K562 (cell line): Measurements from ENCODE around the gene LSM4. TPM values are rescaled to one million over a fixed set of nuclear protein-coding genes. Genes with fewer than 3 reads are reported as not detected.

Source experiments
- GABPA ChIP-seq: fragments of 200-800 bp; sonication (Bioruptor generic); conservative IDR thresholded peaks from 2 replicates; pipeline ENCODE4 v1.6.1; 2016; ENCODE audit warnings: low read depth, missing genetic modification characterization, missing compliant biosample characterization
- GABPB2 ChIP-seq: fragments of 250-450 bp; sonication (Bioruptor Pico); conservative IDR thresholded peaks from 2 replicates; pipeline ENCODE4 v1.5.1; 2021; ENCODE audit warnings: mild to moderate bottlenecking
- NR1H2 ChIP-seq: sonication (generic); formaldehyde crosslinking; IDR thresholded peaks from 2 replicates; pipeline ENCODE4 v1.4.0; 2020; ENCODE audit warnings: mild to moderate bottlenecking, missing genetic modification reagents
- RAD51 ChIP-seq: fragments of 450-650 bp; IDR thresholded peaks from 2 replicates; pipeline ENCODE4 v1.7.1; 2016; ENCODE audit warnings: low read depth, mild to moderate bottlenecking, borderline replicate concordance
- SMARCC2 ChIP-seq: fragments of 450-650 bp; IDR thresholded peaks from 2 replicates; pipeline ENCODE4 v1.6.1; 2017; ENCODE audit warnings: antibody characterized with exemption, moderate library complexity, mild to moderate bottlenecking, low read depth
- ZBTB34 ChIP-seq: fragments of 250-450 bp; sonication (Bioruptor Pico); IDR thresholded peaks from 2 replicates; pipeline ENCODE4 v1.8.0; 2021; ENCODE audit warnings: mild to moderate bottlenecking, moderate library complexity
- ZNF133 ChIP-seq: fragments of 250-450 bp; sonication (Bioruptor Pico); IDR thresholded peaks from 2 replicates; pipeline ENCODE4 v1.4.0; 2020; ENCODE audit warnings: mild to moderate bottlenecking
- ZNF263 ChIP-seq: sonication (generic); formaldehyde crosslinking; IDR thresholded peaks from 2 replicates; pipeline ENCODE4 v1.8.0; 2022; ENCODE audit warnings: mild to moderate bottlenecking, missing genetic modification reagents, borderline replicate concordance
- ZNF316 ChIP-seq: fragments of 450-650 bp; IDR thresholded peaks from 2 replicates; pipeline ENCODE4 v1.6.1; 2016
- ZNF830 ChIP-seq: fragments of 250-450 bp; sonication (Bioruptor Pico); IDR thresholded peaks from 2 replicates; pipeline ENCODE4 v1.5.0; 2021; ENCODE audit warnings: mild to moderate bottlenecking
- polyA plus RNA-seq, 8 experiments: library from polyadenylated mRNA; depleted of rRNA in 4 of 8; stranded (reverse) in 5 of 8; unstranded in 3 of 8; fragments of >200 nt; fragmentation: Nextera tagmentation in 2 of 8; fragmentation: Illumina TruSeq in 1 of 8; extraction: Ambion mirVana in 2 of 8; extraction: Trizol in 1 of 8; gene quantifications; 2 replicates each; pipeline versions ENCODE4 v1.2.1 to v1.2.3, GENCODE V29; 2011 to 2014; ENCODE audit warnings: inconsistent platforms in 1 of 8, missing spikeins in 1 of 8
- total RNA-seq, 7 experiments: library from RNA; depleted of rRNA in 6 of 7; stranded (reverse); fragments of >200 nt in 6 of 7; fragmentation: Illumina TruSeq in 2 of 7; extraction: Trizol in 2 of 7; gene quantifications; 2 replicates each; pipeline versions ENCODE4 v1.2.1 to v1.2.3, GENCODE V29; 2011 to 2021; ENCODE audit warnings: low replicate concordance in 1 of 7
- TF ChIP-seq, protein P1 (sequence below), 2 experiments: IDR thresholded peaks; 2 replicates each; pipeline ENCODE4 v1.6.1; 2011; ENCODE audit warnings: borderline replicate concordance in 1 of 2, control low read depth in 1 of 2, low read depth in 1 of 2, low read length in 1 of 2, mild to moderate bottlenecking in 1 of 2, mixed read lengths in 1 of 2, moderate library complexity in 1 of 2; ENCODE audit not compliant: insufficient read depth in 1 of 2, insufficient read length in 1 of 2, poor library complexity in 1 of 2, severe bottlenecking in 1 of 2; ENCODE audit errors: extremely low read depth in 1 of 2
- TF ChIP-seq, protein P2 (sequence below): sonication (generic); formaldehyde crosslinking; IDR thresholded peaks from 2 replicates; pipeline ENCODE4 v1.8.0; 2023; ENCODE audit warnings: mild to moderate bottlenecking, missing genetic modification reagents
- TF ChIP-seq, protein P3 (sequence below): sonication (generic); formaldehyde crosslinking; IDR thresholded peaks from 2 replicates; pipeline ENCODE4 v1.8.0; 2022; ENCODE audit warnings: mild to moderate bottlenecking, missing genetic modification reagents

The LSM4 gene
- total and polyA plus RNA-seq, 9 of the 15 experiments (the other 6 are each of a cell fraction or from before 2014, with no cell fraction given) = 11.9 to 763 (median 202) TPM

DNA sequence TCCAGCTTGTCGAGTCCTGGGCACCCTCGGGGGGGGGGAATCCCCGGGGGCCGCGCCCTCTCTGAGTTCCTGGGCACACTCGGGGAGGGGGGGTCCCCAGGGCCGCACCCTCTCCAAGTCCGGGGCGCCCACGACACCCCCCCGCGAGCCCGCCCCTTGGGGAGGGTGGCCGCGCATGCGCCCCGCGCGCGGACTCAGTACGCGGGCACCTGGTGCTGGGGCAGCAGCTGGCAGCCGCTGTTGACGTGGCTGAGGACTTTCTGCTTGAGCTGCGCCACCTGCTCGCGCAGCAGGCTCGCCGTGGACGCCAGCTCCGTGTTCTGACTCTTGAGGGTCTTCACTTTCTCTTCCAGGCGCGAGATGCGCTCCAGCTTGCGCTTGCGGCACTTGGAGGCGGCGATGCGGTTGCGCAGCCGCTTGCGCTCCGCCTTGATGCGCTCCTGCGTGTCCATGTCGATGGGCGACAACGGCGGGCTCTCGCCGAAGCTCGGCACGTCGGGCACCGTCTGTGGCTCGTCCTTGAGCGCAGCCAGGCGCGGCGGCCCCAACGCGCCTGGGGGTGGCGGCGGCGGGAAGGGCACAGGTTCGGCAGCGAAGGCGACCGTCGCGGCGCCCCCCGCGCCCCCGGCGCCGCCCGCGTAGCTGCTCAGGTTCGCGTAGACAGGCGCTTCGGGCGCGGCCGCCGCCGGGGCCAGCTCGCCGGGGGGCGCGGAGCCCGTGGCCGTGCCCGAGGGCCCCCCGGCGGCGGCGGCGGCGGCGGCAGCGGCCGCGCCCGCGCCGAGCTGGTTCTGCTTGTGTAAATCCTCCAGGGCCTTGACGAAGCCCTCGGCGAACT lies 42.4 kb downstream of the LSM4 start (continued):
- no peak for TF ChIP-seq ZBTB34 (CRISPR knock-in tag)
- TF ChIP-seq SMARCC2 = no peak
- TF ChIP-seq, protein P1, sequence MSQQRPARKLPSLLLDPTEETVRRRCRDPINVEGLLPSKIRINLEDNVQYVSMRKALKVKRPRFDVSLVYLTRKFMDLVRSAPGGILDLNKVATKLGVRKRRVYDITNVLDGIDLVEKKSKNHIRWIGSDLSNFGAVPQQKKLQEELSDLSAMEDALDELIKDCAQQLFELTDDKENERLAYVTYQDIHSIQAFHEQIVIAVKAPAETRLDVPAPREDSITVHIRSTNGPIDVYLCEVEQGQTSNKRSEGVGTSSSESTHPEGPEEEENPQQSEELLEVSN (IDR thresholded peaks at IDR 0.05; ENCODE audit: borderline replicate concordance in 1 of 2, extremely low read depth in 1 of 2, insufficient read depth in 1 of 2, insufficient read length in 1 of 2, low read depth in 1 of 2, low read length in 1 of 2, poor library complexity in 1 of 2, severe bottlenecking in 1 of 2) = peak in 1 of 2 experiments; percentile 29
- TF ChIP-seq ZNF830 = no peak
- TF ChIP-seq NR1H2 (CRISPR knock-in tag) = 0 out of 2 replicates have a peak, but pooled peaks have one; percentile 10
- TF ChIP-seq GABPB2 (CRISPR knock-in tag) = no peak
- TF ChIP-seq ZNF263 (CRISPR knock-in tag) = peak; percentile 72; the same call in 1 of the 2 replicates
- TF ChIP-seq GABPA = no peak
- TF ChIP-seq ZNF133 (CRISPR knock-in tag) = no peak
- TF ChIP-seq, protein P2, sequence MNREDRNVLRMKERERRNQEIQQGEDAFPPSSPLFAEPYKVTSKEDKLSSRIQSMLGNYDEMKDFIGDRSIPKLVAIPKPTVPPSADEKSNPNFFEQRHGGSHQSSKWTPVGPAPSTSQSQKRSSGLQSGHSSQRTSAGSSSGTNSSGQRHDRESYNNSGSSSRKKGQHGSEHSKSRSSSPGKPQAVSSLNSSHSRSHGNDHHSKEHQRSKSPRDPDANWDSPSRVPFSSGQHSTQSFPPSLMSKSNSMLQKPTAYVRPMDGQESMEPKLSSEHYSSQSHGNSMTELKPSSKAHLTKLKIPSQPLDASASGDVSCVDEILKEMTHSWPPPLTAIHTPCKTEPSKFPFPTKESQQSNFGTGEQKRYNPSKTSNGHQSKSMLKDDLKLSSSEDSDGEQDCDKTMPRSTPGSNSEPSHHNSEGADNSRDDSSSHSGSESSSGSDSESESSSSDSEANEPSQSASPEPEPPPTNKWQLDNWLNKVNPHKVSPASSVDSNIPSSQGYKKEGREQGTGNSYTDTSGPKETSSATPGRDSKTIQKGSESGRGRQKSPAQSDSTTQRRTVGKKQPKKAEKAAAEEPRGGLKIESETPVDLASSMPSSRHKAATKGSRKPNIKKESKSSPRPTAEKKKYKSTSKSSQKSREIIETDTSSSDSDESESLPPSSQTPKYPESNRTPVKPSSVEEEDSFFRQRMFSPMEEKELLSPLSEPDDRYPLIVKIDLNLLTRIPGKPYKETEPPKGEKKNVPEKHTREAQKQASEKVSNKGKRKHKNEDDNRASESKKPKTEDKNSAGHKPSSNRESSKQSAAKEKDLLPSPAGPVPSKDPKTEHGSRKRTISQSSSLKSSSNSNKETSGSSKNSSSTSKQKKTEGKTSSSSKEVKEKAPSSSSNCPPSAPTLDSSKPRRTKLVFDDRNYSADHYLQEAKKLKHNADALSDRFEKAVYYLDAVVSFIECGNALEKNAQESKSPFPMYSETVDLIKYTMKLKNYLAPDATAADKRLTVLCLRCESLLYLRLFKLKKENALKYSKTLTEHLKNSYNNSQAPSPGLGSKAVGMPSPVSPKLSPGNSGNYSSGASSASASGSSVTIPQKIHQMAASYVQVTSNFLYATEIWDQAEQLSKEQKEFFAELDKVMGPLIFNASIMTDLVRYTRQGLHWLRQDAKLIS (CRISPR knock-in tag) = peak; percentile 97
- TF ChIP-seq RAD51 = no peak
- TF ChIP-seq, protein P3, sequence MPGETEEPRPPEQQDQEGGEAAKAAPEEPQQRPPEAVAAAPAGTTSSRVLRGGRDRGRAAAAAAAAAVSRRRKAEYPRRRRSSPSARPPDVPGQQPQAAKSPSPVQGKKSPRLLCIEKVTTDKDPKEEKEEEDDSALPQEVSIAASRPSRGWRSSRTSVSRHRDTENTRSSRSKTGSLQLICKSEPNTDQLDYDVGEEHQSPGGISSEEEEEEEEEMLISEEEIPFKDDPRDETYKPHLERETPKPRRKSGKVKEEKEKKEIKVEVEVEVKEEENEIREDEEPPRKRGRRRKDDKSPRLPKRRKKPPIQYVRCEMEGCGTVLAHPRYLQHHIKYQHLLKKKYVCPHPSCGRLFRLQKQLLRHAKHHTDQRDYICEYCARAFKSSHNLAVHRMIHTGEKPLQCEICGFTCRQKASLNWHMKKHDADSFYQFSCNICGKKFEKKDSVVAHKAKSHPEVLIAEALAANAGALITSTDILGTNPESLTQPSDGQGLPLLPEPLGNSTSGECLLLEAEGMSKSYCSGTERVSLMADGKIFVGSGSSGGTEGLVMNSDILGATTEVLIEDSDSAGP (CRISPR knock-in tag) = no peak
- no peak for TF ChIP-seq ZNF316
